Measurements from ENCODE around the gene SLC49A3.

The SLC49A3 gene

GRCh38 chr4:666822-667544 is 22.0 kb downstream of the SLC49A3 start:
- DNase-seq (ENCODE audit: low read depth in 2 of 2) = no peak

GRCh38 chr4:666436-666810 is 22.5 kb downstream of the SLC49A3 start:
- DNase-seq (ENCODE audit: low read depth in 2 of 2) = no peak

DNA sequence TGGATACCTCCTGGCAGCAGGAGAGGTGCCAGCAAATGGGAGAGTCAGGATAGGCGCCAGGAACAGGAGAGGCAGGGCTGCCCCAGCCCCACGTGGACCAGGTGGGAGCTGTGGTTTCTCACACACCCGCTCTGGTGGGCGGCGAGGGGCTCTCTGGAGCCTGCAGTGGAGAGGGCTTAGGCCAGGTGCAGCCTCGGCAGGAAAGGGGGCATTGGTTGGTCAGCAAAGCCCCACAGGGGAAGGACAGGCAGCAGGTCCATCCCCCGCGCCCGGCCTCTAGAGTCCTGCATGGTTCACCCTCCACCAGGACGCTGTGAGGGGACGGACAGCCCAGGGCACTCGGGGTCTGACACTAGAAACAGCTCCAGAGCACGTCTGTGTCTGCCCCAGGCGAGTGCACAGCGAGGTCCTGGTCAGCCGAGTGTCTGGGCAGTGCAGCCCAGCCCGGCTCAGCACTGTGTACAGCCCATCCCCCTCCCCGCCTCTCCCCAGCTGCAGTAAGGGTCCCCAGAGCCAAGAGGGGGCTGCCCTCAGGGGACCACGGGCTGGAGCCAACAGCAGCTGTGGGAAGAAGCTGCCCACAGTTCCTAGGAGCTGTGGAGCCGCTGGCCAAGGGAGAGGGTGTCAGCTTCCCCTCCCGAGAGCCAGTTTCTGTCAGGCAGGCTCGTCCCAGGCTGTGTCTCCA is 23.1 kb downstream of the SLC49A3 start:
- DNase-seq (ENCODE audit: low read depth in 2 of 2) = no peak

- DNase-seq (ENCODE audit: low read depth in 2 of 2) = no peak
Observed at GRCh38 chr4:665381-665750, 23.6 kb downstream of the SLC49A3 start.

DNA sequence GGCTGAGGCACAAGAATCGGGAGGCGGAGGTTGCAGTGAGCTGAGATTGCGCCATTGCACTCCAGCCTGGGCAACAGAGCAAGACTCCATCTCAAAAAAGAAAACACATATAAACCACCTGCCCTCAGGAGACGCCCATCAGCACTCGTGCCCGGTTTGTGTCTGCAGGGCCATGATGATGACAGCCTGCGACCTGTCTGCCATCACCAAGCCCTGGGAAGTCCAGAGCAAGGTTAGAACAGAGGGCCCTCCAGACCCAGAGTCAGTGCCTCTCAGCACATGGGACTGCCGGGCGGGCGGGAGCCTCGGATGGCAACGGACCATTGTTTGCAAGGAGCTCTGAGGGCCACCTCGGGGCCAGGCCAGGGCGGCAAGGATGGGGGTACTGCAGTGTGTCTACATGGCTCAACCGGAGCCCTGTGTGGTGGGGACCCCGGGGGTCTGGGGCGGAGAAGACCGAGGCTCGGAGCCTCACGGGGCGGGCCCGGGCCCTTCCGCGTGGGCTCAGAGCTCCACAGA is 24.2 kb downstream of the SLC49A3 start:
- no peak for DNase-seq (ENCODE audit: low read depth in 2 of 2)

- no peak for DNase-seq (ENCODE audit: low read depth in 2 of 2)
Observed at GRCh38 chr4:663438-664428, 25.2 kb downstream of the SLC49A3 start.

- no peak for DNase-seq (ENCODE audit: low read depth in 2 of 2)
Observed at GRCh38 chr4:663046-663437, 25.9 kb downstream of the SLC49A3 start.

DNA sequence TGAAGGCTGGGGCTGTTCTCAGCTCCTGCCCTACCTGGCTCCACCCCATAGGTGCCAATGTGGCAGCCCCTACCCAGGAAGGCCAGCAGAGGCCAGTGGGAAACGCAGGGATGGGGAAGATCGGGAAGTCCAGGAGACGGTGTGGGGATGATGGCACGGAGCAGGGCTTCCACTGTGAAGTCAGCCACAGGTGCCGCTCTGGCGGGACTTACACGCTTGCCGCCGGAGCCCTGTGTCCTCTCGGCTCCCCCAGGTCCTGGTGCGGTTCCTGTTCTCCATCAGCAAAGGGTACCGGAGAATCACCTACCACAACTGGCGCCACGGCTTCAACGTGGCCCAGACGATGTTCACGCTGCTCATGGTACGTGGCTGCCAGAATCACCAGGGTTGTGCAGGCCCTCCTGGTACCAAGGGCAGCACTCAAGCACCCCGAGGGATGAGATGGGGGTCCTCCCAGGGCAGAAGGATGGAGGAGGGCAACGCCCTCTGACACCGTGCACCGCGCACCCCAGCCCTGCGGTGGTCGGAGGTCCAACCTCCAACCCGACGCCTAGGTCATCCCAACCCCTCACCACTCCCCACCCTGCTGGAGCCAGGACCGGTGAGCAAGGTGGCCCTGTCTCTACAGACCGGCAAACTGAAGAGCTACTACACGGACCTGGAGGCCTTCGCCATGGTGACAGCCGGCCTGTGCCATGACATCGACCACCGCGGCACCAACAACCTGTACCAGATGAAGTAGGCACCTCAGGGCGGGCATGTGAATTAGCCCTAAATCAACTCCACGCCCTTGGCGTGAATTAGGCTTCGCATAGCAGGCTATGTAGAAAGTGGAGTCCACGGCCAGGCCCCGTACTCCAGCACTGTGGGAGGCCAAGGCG is 26.8 kb downstream of the SLC49A3 start:
- no peak for DNase-seq (ENCODE audit: low read depth in 2 of 2)

GRCh38 chr4:661231-661630 is 27.7 kb downstream of the SLC49A3 start:
- DNase-seq (ENCODE audit: low read depth in 2 of 2) = no peak

GRCh38 chr4:660401-660800 is 28.6 kb downstream of the SLC49A3 start:
- DNase-seq (ENCODE audit: low read depth in 2 of 2) = no peak

DNA sequence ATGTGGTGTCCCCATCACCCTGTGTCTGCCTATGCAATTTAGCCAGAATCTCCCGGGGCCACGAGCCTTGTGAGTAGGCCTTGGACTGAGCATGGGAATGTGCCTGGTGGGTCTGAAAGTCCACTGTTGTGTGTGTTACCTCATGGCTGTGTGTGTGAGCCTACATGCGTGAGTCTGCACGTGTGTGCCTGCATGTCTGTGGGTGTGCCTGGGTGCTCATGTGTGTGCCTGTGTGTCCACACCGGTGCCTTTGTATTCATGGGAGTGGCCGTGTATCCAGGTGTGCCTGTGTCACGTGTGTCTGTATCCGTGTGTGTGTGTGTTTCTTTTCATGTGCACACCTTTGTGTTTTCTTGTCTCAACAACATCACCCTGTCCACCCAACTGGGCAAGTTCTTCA is 29.1 kb downstream of the SLC49A3 start:
- no peak for DNase-seq (ENCODE audit: low read depth in 2 of 2)

DNA sequence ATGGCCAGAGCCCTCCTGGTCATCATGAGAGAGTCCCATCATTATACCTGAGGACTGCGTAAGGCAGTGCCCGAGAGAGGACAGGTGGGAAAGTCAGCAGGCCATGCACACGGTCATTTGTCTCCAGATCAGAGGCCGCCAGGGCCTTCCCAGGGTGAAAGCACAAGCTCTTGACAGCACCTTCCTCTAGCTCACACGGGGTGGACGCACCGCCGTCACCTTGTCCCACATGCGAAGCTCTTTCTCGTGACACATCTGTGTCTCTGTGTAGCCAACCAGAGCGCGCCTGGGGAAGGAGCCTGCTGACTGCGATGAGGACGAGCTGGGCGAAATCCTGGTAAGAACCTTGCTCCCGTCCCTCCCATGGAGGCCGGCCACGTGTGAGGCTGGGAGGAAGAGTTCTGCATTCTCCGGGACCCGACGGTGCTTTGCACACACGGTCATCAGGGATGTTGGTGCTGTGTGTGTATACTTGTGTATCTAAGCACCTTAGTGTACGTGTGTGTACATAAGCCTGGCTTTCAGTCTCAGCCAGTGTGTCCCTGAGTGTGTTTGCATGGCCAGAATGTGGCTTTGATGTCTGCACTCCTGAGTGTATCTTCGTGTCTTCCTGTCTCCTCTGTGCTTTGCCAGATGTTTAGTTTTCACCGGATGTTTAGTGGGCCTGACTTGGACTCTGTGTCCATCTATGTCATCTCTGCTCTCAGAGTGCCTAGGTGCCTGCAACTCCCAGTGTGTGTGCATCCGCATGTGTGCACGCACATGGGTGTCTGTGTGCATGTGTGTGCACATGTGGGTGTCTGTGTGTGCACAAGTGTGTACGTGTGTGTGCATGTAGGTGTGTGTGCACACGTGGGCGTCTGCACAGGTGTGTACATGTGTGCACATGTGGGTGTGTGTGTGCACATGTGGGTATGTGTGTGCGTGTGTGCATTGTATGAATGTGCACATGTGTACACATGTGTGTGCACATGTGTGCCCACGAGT is 30.0 kb downstream of the SLC49A3 start:
- no peak for DNase-seq (ENCODE audit: low read depth in 2 of 2)

DNA sequence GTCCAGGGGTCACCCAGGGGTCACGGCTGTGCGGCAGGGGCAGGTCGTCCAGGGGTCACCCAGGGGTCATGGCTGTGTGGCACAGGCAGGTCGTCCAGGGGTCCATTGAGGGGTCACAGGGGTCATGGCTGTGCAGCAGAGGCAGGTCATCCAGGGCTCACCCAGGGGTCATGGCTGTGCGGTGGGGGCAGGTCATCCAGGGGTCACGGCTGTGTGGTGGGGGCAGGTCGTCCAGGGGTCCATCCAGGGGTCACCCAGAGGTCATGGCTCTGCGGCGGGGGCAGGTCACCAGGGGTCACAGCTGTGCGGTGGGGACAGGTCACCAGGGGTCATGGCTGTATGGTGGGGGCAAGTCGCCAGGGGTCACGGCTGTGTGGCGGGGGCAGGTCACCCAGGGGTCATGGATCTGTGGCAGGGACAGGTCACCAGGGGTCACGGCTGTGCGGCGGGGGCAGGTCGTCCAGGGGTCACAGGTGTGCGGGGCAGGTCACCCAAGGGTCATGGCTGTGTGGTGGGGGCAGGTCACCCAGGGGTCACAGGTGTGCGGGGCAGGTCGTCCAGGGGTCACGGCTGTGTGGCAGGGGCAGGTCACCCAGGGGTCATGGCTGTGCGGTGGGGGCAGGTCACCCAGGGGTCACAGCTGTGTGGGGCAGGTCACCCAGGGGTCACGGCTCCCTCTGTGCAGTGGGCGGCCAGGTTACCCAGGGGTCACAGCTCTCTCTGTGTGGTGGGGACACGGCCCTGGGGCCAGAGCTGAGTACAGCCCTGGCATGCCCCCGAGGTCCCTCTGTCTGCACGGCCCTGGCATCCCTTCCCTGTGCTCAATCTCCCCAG is 30.9 kb downstream of the SLC49A3 start:
- DNase-seq (ENCODE audit: low read depth in 2 of 2) = no peak

- DNase-seq (ENCODE audit: low read depth in 2 of 2) = no peak
Observed at GRCh38 chr4:657338-657833, 31.6 kb downstream of the SLC49A3 start.

GRCh38 chr4:656436-657337 is 32.3 kb downstream of the SLC49A3 start:
- no peak for DNase-seq (ENCODE audit: low read depth in 2 of 2)

- no peak for DNase-seq (ENCODE audit: low read depth in 2 of 2)
Observed at GRCh38 chr4:655464-656151, 33.3 kb downstream of the SLC49A3 start.

DNA sequence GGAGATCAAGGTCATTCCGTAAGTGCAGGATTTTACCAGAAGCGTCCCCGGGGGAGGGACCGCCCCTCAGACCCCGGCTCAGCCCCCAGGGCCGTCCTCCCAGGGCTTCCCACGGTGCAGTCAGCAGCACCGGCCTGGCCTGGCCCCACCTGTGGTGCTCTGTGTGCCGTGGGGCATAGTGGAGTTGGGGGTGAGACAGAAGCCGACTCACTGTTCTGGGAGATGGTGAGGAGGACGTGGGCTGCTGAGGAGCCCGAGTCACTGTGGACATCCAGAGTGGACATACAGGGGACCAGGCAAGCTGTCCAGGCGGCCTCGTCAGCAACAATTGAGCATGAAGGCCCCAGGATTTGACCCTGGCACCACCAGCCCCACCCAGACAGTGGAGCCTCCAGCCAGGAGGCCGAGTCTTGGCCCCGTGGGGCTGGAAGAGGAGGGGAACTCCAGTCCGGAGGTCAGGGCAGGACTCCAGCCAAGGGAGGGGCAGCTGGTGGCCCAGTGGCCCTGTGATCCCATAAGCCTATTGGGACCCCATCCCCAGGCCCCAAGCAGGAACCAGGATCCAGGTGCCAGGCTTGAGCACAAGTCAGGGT is 34.0 kb downstream of the SLC49A3 start:
- no peak for DNase-seq (ENCODE audit: low read depth in 2 of 2)
